ENCODE measurements around the gene UBA6. TPM values are rescaled to one million over a fixed set of nuclear protein-coding genes. Genes with fewer than 3 reads are reported as not detected.
"Not testable (repeated sequence)": the region's sequence is repeated elsewhere in the genome, so short reads cannot be mapped to it uniquely, and the experiment has no call there.

UBA6 gene
- total RNA-seq, 2 experiments from 2014 or later: 64.8 to 65.2 TPM

GRCh38 chr4:67723341-67723740 is 22.4 kb upstream of the UBA6 start:
- no peak overlapping the region for H3K4me3 Mint-ChIP-seq
- peaks cover 18% of the 10 kb centered on the region for H3K36me3 Mint-ChIP-seq
- ATAC-seq (ENCODE audit: low read depth) (no peak), DNase-seq (no peak)
- POLR2A ChIA-PET: no interaction called here
- peaks cover 4% of the 10 kb centered on the region for H3K4me1 Mint-ChIP-seq
- H3K9me3 Mint-ChIP-seq: peaks cover 3% of the 10 kb centered on the region
- H3K27me3 Mint-ChIP-seq: no peaks in the 10 kb centered on the region
- H3K27ac Mint-ChIP-seq: no peak overlapping the region

- Mint-ChIP-seq H3K27me3 (no peaks in the 10 kb centered on the region), H3K4me3 (no peak overlapping the region), H3K9me3 (no peaks in the 10 kb centered on the region), H3K4me1 (peaks cover 2% of the 10 kb centered on the region), H3K36me3 (peaks cover 24% of the 10 kb centered on the region), H3K27ac (no peak overlapping the region)
- DNase-seq: no peak
- ATAC-seq (ENCODE audit: low read depth): no peak
- POLR2A ChIA-PET: no interaction called here
Measured at GRCh38 chr4:67721770-67722597, 21.0 kb upstream of the UBA6 start.

- Mint-ChIP-seq H3K27me3 (no peaks in the 10 kb centered on the region), H3K4me3 (no peak overlapping the region), H3K27ac (no peak overlapping the region), H3K9me3 (no peaks in the 10 kb centered on the region), H3K4me1 (peaks cover 2% of the 10 kb centered on the region), H3K36me3 (peaks cover 29% of the 10 kb centered on the region)
- ATAC-seq (ENCODE audit: low read depth) (no peak), DNase-seq (no peak)
- POLR2A ChIA-PET: no interaction called here
Measured at GRCh38 chr4:67721315-67721769, 20.4 kb upstream of the UBA6 start.

- DNase-seq: no peak
- peaks cover 35% of the 10 kb centered on the region for H3K36me3 Mint-ChIP-seq
- H3K4me3 Mint-ChIP-seq: no peak overlapping the region
- POLR2A ChIA-PET: no interaction called here
- no peaks in the 10 kb centered on the region for H3K9me3 Mint-ChIP-seq
- ATAC-seq (ENCODE audit: low read depth): no peak
- H3K27me3 Mint-ChIP-seq: no peaks in the 10 kb centered on the region
- no peak overlapping the region for H3K27ac Mint-ChIP-seq
- H3K4me1 Mint-ChIP-seq: peaks cover 2% of the 10 kb centered on the region
Measured at GRCh38 chr4:67719953-67720617, 19.1 kb upstream of the UBA6 start.

- POLR2A ChIA-PET: no interaction called here
- peaks cover 6% of the 10 kb centered on the region for H3K4me1 Mint-ChIP-seq
- H3K36me3 Mint-ChIP-seq: peaks cover 42% of the 10 kb centered on the region
- H3K4me3 Mint-ChIP-seq: no peak overlapping the region
- H3K9me3 Mint-ChIP-seq: no peaks in the 10 kb centered on the region
- H3K27me3 Mint-ChIP-seq: no peaks in the 10 kb centered on the region
- ATAC-seq (ENCODE audit: low read depth): no peak
- H3K27ac Mint-ChIP-seq: no peak overlapping the region
- no peak for DNase-seq
Measured at GRCh38 chr4:67718848-67719247, 17.9 kb upstream of the UBA6 start.

GRCh38 chr4:67717586-67717985 is 16.6 kb upstream of the UBA6 start:
- no peak overlapping the region for H3K27ac Mint-ChIP-seq
- H3K4me1 Mint-ChIP-seq: peaks cover 8% of the 10 kb centered on the region
- H3K27me3 Mint-ChIP-seq: no peaks in the 10 kb centered on the region
- H3K36me3 Mint-ChIP-seq: peaks cover 42% of the 10 kb centered on the region
- no peak overlapping the region for H3K4me3 Mint-ChIP-seq
- ATAC-seq (ENCODE audit: low read depth) (no peak), DNase-seq (no peak)
- H3K9me3 Mint-ChIP-seq: no peaks in the 10 kb centered on the region
- POLR2A ChIA-PET: no interaction called here

GRCh38 chr4:67714955-67715354 is 14.0 kb upstream of the UBA6 start:
- POLR2A ChIA-PET: no interaction called here
- peaks cover 13% of the 10 kb centered on the region for H3K4me1 Mint-ChIP-seq
- H3K4me3 Mint-ChIP-seq: no peak overlapping the region
- ATAC-seq (ENCODE audit: low read depth): no peak
- no peak overlapping the region for H3K27ac Mint-ChIP-seq
- no peaks in the 10 kb centered on the region for H3K9me3 Mint-ChIP-seq
- peaks cover 35% of the 10 kb centered on the region for H3K36me3 Mint-ChIP-seq
- no peaks in the 10 kb centered on the region for H3K27me3 Mint-ChIP-seq
- no peak for DNase-seq

- POLR2A ChIA-PET: no interaction called here
- Mint-ChIP-seq H3K4me3 (no peak overlapping the region), H3K36me3 (peaks cover 39% of the 10 kb centered on the region), H3K4me1 (peaks cover 13% of the 10 kb centered on the region), H3K9me3 (peaks cover 2% of the 10 kb centered on the region), H3K27me3 (no peaks in the 10 kb centered on the region), H3K27ac (peak overlapping the region; percentile 9)
- ATAC-seq (ENCODE audit: low read depth): peak; percentile 63
- no peak for DNase-seq
Measured at GRCh38 chr4:67714248-67714583, 13.3 kb upstream of the UBA6 start.

GRCh38 chr4:67713529-67714247 is 12.7 kb upstream of the UBA6 start:
- Mint-ChIP-seq H3K9me3 (peaks cover 2% of the 10 kb centered on the region), H3K27ac (peak overlapping the region; percentile 9), H3K4me1 (peaks cover 13% of the 10 kb centered on the region), H3K27me3 (no peaks in the 10 kb centered on the region), H3K4me3 (no peak overlapping the region), H3K36me3 (peaks cover 39% of the 10 kb centered on the region)
- ATAC-seq (ENCODE audit: low read depth) (no peak), DNase-seq (no peak)
- POLR2A ChIA-PET: no interaction called here

GRCh38 chr4:67712650-67713528 is 11.9 kb upstream of the UBA6 start:
- H3K27ac Mint-ChIP-seq: no peak overlapping the region
- peaks cover 44% of the 10 kb centered on the region for H3K36me3 Mint-ChIP-seq

GRCh38 chr4:67712000-67712625 is 11.2 kb upstream of the UBA6 start:
- Mint-ChIP-seq H3K9me3 (peaks cover 2% of the 10 kb centered on the region), H3K4me3 (no peak overlapping the region), H3K27ac (no peak overlapping the region), H3K36me3 (peaks cover 43% of the 10 kb centered on the region), H3K4me1 (peaks cover 13% of the 10 kb centered on the region), H3K27me3 (no peaks in the 10 kb centered on the region)
- ATAC-seq (ENCODE audit: low read depth) (no peak), DNase-seq (no peak)
- POLR2A ChIA-PET: interaction anchor here (0.6 kb wide), 1 partner anchor 11 kb away, joined by 3 read pairs; no protein-coding TSS in a partner anchor

More at GRCh38 chr4:67712650-67713528, 11.9 kb upstream of the UBA6 start:
- ATAC-seq (ENCODE audit: low read depth) (no peak), DNase-seq (no peak)
- peaks cover 13% of the 10 kb centered on the region for H3K4me1 Mint-ChIP-seq
- H3K27me3 Mint-ChIP-seq: no peaks in the 10 kb centered on the region
- H3K9me3 Mint-ChIP-seq: peaks cover 2% of the 10 kb centered on the region
- H3K4me3 Mint-ChIP-seq: no peak overlapping the region
- POLR2A ChIA-PET: no interaction called here

- H3K27ac Mint-ChIP-seq; POLR2A ChIA-PET; H3K27me3 Mint-ChIP-seq; H3K4me3 Mint-ChIP-seq; DNase-seq; ATAC-seq (ENCODE audit: low read depth): not testable (repeated sequence)
- peaks cover 57% of the 10 kb centered on the region for H3K36me3 Mint-ChIP-seq
- H3K4me1 Mint-ChIP-seq: peaks cover 31% of the 10 kb centered on the region
- H3K9me3 Mint-ChIP-seq: peaks cover 17% of the 10 kb centered on the region
Measured at GRCh38 chr4:67706682-67707081, 5.7 kb upstream of the UBA6 start.

All from activated naive CD8-positive, alpha-beta T cell treated with anti-CD3 and anti-CD28 coated beads, Interleukin-2, amount 10 ng/mL, durations not matched to agents 7 days and 5 days (primary cell).